Fibroblast of lung (primary cell): ENCODE data around the gene GCLC. TPM values are rescaled to one million over a fixed set of nuclear protein-coding genes. Genes with fewer than 3 reads are reported as not detected.
A peak's percentile ranks its signal among the peaks of the same experiment; 100 is the strongest.

Experiments
- DNase-seq, 2 donors: peaks; one replicate each; pipeline versions ENCODE4 v3.0.0 to v3.0.0-alpha.2; 2010; ENCODE audit warnings: low read depth in 2 of 2
- H2AFZ ChIP-seq: 2 replicates; pipeline ENCODE4 v1.5.1; 2012; ENCODE audit warnings: low read length, control low read depth, inconsistent platforms
- H3K27ac ChIP-seq: 2 replicates; pipeline ENCODE4 v1.5.1; 2011; ENCODE audit warnings: low read length, control low read depth; ENCODE audit not compliant: insufficient read depth
- H3K27me3 ChIP-seq: 2 replicates; pipeline ENCODE4 v1.5.1; 2011; ENCODE audit warnings: mild to moderate bottlenecking, low read length; ENCODE audit not compliant: control insufficient read depth, insufficient read depth
- H3K36me3 ChIP-seq: 2 replicates; pipeline ENCODE4 v1.5.1; 2011; ENCODE audit warnings: low read length; ENCODE audit not compliant: control insufficient read depth, insufficient read depth
- H3K4me1 ChIP-seq: 2 replicates; pipeline ENCODE4 v1.5.1; 2011; ENCODE audit warnings: low read length; ENCODE audit not compliant: control insufficient read depth, insufficient read depth; ENCODE audit errors: extremely low read depth
- H3K4me2 ChIP-seq: 2 replicates; pipeline ENCODE4 v1.5.1; 2011; ENCODE audit warnings: low read length, control low read depth; ENCODE audit not compliant: insufficient read depth; ENCODE audit errors: extremely low read depth
- H3K4me3 ChIP-seq, 4 experiments: fragments of 200-600 bp in 1 of 4; sonication (generic) in 1 of 4; replicated peaks in 1 of 4; 2 replicates each; pipeline ENCODE4 v1.5.1; 2011 to 2016; ENCODE audit warnings: low read length in 4 of 4, low read depth in 3 of 4, mild to moderate bottlenecking in 3 of 4, control low read depth in 2 of 4, inconsistent platforms in 1 of 4, mixed read lengths in 1 of 4; ENCODE audit not compliant: insufficient read depth in 1 of 4; ENCODE audit errors: control extremely low read depth in 1 of 4
- H3K79me2 ChIP-seq: 2 replicates; pipeline ENCODE4 v1.5.1; 2012; ENCODE audit warnings: mild to moderate bottlenecking, low read length, inconsistent platforms; ENCODE audit not compliant: control insufficient read depth, insufficient read depth
- H3K9ac ChIP-seq: 2 replicates; pipeline ENCODE4 v1.5.1; 2011; ENCODE audit warnings: mild to moderate bottlenecking, low read length, control low read depth; ENCODE audit not compliant: insufficient read depth
- H3K9me3 ChIP-seq: 2 replicates; pipeline ENCODE4 v1.5.1; 2012; ENCODE audit warnings: low read depth, low read length; ENCODE audit not compliant: control insufficient read depth, insufficient read depth
- H4K20me1 ChIP-seq: 2 replicates; pipeline ENCODE4 v1.5.1; 2011; ENCODE audit warnings: low read length; ENCODE audit not compliant: control insufficient read depth, insufficient read depth; ENCODE audit errors: extremely low read depth
- EZH2 ChIP-seq: IDR thresholded peaks from 2 replicates; pipeline ENCODE4 v1.5.1; 2012; ENCODE audit warnings: low read length, control low read depth, mild to moderate bottlenecking; ENCODE audit errors: missing control alignments
- polyA plus RNA-seq, 2 donors: library from polyadenylated mRNA; depleted of rRNA in 1 of 2; stranded (reverse) in 1 of 2; unstranded in 1 of 2; fragments of >200 nt; gene quantifications; 2 replicates each; pipeline ENCODE4 v1.2.1, GENCODE V29; 2011 to 2012; ENCODE audit warnings: missing spikeins in 1 of 2
- total RNA-seq: library from RNA; depleted of rRNA; stranded (reverse); fragments of >200 nt; gene quantifications from 2 replicates; pipeline ENCODE4 v1.2.1, GENCODE V29; 2014
- TF ChIP-seq, protein P1 (sequence below), 2 donors: IDR thresholded peaks in 1 of 2; conservative IDR thresholded peaks in 1 of 2; 1 replicate in 1 of 2; 2 replicates in 1 of 2; pipeline ENCODE4 v1.5.1; 2011 to 2012; ENCODE audit warnings: low read length in 2 of 2, control low read depth in 1 of 2, inconsistent platforms in 1 of 2, low read depth in 1 of 2, mild to moderate bottlenecking in 1 of 2

The GCLC gene
- total and polyA plus RNA-seq, 2 donors (not counting 1 experiment from before 2014, with no cell fraction given), result 16.0 to 31.4 TPM

- H3K4me3 ChIP-seq, result no peak overlapping the region
- DNase-seq, result peak; percentile 86 to 95
- no peaks in the 10 kb centered on the region for H3K36me3 ChIP-seq
- H3K27ac ChIP-seq, result no peak overlapping the region
- H3K9ac ChIP-seq, result no peak overlapping the region
- H3K4me2 ChIP-seq, result peak overlapping the region; percentile 48
- H4K20me1 ChIP-seq, result no peaks in the 10 kb centered on the region
- TF ChIP-seq, protein P1, sequence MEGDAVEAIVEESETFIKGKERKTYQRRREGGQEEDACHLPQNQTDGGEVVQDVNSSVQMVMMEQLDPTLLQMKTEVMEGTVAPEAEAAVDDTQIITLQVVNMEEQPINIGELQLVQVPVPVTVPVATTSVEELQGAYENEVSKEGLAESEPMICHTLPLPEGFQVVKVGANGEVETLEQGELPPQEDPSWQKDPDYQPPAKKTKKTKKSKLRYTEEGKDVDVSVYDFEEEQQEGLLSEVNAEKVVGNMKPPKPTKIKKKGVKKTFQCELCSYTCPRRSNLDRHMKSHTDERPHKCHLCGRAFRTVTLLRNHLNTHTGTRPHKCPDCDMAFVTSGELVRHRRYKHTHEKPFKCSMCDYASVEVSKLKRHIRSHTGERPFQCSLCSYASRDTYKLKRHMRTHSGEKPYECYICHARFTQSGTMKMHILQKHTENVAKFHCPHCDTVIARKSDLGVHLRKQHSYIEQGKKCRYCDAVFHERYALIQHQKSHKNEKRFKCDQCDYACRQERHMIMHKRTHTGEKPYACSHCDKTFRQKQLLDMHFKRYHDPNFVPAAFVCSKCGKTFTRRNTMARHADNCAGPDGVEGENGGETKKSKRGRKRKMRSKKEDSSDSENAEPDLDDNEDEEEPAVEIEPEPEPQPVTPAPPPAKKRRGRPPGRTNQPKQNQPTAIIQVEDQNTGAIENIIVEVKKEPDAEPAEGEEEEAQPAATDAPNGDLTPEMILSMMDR (conservative IDR thresholded peaks at IDR 0.05 in 1 of 2, IDR thresholded peaks at IDR 0.05 in 1 of 2; ENCODE audit: low read depth in 1 of 2, low read length in 2 of 2), result no peak
- TF ChIP-seq EZH2, result no peak
- H3K9me3 ChIP-seq, result no peaks in the 10 kb centered on the region
- H2AFZ ChIP-seq, result no peak overlapping the region
- peaks cover 12% of the 10 kb centered on the region for H3K4me1 ChIP-seq
- H3K27me3 ChIP-seq, result no peaks in the 10 kb centered on the region
- no peaks in the 10 kb centered on the region for H3K79me2 ChIP-seq
Observed at GRCh38 chr6:53496797-53497375, 48.0 kb downstream of the GCLC start.

DNA sequence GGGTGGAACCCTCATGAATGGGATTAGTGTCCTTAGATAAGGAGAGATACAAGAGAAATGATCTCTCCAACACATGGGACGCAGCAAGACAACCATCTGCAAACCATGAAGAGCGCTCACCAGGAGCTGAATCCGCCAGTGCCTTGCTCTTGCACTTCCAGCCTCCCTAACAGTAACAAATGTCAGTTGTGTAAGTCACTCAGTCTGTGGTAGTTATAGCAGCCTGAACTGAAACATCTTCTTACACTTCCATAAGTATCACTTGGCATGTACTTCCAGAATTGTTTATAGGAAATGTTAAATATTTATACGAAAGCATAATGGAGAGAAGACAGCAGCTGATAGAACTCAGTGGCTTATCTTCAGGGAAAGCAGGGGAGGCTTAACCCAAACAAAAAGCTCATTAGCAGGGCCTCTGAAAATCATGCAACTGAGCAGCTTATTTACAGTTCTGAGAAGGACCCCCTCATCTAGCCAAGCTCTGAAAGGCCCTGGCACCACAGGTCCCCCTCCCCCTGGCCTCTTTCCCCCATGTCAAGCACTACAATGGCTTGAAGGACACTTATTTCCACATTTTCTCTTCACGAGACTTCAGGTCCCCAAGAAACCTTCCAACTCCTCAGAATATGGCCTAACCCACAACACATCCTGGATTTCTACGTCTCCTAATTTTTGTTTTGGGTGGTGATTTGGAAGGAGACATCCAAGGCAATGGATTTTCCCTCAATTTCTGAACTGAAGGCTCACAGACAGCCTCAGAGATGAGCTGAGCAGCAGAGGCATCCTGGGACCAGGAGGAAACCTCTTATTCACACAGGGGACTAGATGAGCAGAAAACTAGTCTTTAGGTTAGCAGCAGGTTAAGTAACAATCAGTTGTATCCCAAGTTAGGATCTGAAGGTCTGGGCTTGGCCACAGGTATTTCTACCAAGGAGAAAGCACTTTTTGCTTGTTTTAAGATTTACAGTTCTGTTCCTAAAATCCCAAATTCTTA lies 49.1 kb downstream of the GCLC start:
- TF ChIP-seq, protein P1 (conservative IDR thresholded peaks at IDR 0.05 in 1 of 2, IDR thresholded peaks at IDR 0.05 in 1 of 2; ENCODE audit: low read depth in 1 of 2, low read length in 2 of 2), result no peak
- TF ChIP-seq EZH2, result no peak
- Histone ChIP-seq H4K20me1 (no peaks in the 10 kb centered on the region), H3K9ac (no peak overlapping the region), H3K4me3 (no peak overlapping the region), H3K9me3 (no peaks in the 10 kb centered on the region), H3K4me1 (peaks cover 12% of the 10 kb centered on the region), H3K27ac (no peak overlapping the region), H3K36me3 (no peaks in the 10 kb centered on the region), H2AFZ (no peak overlapping the region), H3K27me3 (no peaks in the 10 kb centered on the region), H3K79me2 (no peaks in the 10 kb centered on the region), H3K4me2 (no peak overlapping the region)
- peak in 1 of 2 donors; percentile 90 for DNase-seq

DNA sequence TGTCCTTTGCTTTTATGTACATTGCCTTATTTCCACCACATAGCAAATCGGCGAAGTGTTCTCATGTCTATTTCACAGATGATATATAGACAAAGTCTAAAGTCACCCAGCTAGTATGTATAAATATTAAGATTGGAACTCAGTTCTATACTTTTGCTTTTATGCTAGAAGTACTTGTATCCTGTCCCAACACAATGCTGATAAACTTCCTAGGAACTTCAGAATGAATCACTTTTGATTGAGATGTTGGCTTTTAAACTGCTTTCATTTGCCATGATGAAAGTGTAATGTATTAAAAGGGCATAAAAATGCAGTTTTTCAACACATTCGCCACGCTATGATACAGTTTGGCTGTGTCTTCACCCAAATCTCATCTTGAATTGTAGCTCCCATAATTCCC lies 50.8 kb downstream of the GCLC start:
- Histone ChIP-seq H4K20me1 (no peaks in the 10 kb centered on the region), H3K36me3 (no peaks in the 10 kb centered on the region), H3K27me3 (no peaks in the 10 kb centered on the region), H3K27ac (no peak overlapping the region), H3K4me3 (no peak overlapping the region), H3K9me3 (no peaks in the 10 kb centered on the region), H2AFZ (no peak overlapping the region), H3K9ac (no peak overlapping the region), H3K79me2 (no peaks in the 10 kb centered on the region), H3K4me1 (peaks cover 12% of the 10 kb centered on the region), H3K4me2 (peak overlapping the region; percentile 66)
- DNase-seq, result peak; percentile 41 to 46
- TF ChIP-seq, protein P1 (conservative IDR thresholded peaks at IDR 0.05 in 1 of 2, IDR thresholded peaks at IDR 0.05 in 1 of 2; ENCODE audit: low read depth in 1 of 2, low read length in 2 of 2), result no peak
- TF ChIP-seq EZH2, result no peak
